GM12872 (cell line): ENCODE results near the gene CMTM3.

Source experiments
- TF ChIP-seq, protein P1 (sequence below): IDR thresholded peaks from 3 replicates; pipeline ENCODE4 v1.5.1; 2011; ENCODE audit warnings: low read depth, mild to moderate bottlenecking, low read length, moderate library complexity; ENCODE audit not compliant: insufficient read depth

The CMTM3 gene

DNA sequence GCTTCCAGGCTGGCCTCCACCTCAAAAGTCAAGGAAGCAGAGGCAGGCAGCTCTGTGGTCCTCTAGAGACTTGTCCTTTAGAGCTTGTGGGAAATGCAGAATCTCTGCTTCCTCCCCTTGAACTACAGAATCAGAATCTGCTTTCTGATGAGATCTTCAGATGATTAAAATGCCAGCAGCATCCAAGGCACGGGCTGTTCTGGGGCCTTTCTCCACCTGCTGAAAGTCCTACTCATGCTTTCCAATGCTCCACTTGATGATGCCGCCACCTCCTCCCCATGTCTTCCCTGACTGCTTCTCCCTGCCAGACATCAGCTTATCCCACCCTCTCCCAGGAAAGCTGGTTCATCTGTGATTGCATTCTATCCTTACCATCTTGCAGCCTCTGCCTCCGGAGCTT lies 33.3 kb downstream of the CMTM3 start:
- TF ChIP-seq, protein P1, sequence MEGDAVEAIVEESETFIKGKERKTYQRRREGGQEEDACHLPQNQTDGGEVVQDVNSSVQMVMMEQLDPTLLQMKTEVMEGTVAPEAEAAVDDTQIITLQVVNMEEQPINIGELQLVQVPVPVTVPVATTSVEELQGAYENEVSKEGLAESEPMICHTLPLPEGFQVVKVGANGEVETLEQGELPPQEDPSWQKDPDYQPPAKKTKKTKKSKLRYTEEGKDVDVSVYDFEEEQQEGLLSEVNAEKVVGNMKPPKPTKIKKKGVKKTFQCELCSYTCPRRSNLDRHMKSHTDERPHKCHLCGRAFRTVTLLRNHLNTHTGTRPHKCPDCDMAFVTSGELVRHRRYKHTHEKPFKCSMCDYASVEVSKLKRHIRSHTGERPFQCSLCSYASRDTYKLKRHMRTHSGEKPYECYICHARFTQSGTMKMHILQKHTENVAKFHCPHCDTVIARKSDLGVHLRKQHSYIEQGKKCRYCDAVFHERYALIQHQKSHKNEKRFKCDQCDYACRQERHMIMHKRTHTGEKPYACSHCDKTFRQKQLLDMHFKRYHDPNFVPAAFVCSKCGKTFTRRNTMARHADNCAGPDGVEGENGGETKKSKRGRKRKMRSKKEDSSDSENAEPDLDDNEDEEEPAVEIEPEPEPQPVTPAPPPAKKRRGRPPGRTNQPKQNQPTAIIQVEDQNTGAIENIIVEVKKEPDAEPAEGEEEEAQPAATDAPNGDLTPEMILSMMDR, result no peak

DNA sequence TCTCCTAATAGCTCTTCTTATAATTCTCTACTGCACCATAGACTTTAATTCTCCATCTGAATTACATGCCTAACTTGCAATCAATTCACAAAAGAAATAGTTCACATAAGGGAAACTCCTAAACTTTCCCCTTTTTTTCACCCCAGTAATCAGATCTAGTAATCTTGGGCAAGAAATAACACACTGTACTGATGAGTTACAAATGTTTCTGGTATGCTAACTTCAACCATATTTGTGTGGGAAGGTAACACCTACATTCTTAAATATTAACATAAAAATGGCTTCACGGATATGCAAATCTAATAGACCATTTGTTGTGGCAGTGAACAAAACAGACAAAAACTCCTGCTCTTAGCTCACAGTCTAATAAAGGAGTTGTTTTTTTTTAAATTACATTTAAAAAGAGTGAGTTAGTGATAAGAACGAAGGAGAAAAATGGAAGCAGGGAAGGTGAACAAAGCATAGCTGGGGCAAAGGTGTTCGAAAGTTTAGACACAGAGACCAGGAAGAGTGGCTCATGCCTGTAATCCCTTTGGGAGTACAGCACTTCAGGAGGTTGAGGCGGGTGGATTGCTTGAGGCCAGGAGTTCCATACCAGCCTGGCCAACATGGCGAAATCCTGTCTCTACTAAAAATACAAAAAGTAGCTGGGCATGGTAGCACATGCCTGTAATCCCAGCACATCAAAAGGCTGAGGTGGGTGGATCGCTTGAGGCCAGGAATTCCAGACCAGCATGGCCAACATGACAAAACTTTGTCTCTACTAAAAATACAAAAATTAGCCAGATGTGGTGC lies 34.8 kb downstream of the CMTM3 start:
- TF ChIP-seq, protein P1, result no peak

DNA sequence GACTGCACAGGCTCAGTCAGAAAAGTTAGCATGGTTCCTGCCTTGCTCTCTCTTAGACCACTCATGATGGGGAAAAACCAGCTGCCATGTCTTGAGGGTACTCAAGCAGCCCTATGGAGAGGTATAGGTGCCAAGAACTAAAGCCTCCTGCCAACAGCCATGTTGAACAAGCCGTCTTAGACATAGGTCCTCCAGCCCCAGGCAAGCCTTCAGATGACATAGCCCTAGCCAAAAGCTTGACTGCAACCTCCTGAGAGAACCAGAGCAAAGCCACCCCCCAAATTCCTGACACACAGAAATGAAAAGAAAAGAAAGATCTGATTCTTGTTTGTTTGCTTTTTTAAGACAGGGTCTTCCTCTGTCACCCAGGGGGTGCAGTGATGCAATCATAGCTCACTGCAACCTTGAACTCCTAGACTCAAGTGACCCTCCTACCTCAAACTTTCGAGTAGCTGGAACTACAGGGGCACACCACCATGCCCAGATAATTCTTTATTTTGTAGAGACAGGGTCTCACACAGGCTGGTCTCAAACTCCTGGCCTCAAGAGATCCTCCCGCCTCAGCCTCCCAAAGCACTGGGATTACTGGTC lies 36.3 kb downstream of the CMTM3 start:
- TF ChIP-seq, protein P1, result no peak

DNA sequence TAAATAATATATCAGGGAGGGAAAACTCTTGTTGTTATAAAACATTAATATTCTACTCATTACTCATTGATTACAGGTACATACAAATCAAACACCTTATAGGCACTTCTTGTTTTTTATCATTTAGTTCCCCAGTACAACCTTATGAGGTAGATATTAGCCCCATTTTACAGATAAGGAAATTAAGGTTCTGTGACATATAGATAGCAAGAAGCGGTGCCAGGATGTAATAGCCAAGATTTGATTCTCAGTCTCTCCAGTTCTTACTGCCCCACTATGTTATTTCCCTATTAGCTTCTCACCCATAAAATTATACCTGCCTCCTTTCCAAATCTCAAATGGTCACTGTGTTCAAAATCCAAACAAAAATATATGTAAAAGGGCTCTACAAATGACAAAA lies 36.9 kb downstream of the CMTM3 start:
- TF ChIP-seq, protein P1, result no peak

DNA sequence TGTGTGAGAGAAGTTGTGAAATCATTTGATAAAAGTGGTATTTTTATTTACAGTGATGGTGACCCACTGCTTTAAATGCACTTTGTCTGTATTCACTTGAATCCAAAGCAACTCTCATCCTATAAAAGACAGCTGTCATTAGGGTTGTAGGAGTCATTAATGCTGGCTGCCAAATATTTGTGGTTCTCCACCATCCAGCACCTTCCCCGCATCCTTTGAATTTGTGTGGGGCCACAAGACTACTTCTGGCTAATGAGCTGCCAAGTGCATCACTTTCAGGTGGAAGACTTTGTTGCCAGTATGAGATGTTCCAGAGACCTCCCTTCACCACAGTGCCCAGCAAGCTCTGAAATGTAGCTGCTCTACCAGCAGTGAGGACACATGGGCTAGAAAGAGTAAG lies 43.4 kb downstream of the CMTM3 start:
- TF ChIP-seq, protein P1, result no peak

DNA sequence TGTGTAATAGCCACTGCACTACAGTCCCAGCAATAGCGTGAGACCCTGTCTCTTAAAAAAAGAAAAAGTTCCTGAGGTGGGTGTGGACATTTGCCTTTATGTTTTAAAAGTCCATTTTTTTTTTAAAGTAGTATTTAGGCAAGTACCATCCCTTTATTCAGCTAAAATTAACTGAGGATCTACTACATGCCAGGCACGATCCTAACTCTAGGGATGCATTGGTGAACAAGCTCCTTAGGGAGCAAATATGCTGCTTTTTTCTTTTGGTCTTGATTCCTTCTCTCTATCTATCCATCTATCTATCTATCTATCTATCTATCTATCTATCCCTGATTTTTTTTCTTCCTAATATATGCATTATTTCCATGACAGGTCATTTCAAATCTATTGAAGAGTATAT lies 44.7 kb downstream of the CMTM3 start:
- TF ChIP-seq, protein P1, result no peak

DNA sequence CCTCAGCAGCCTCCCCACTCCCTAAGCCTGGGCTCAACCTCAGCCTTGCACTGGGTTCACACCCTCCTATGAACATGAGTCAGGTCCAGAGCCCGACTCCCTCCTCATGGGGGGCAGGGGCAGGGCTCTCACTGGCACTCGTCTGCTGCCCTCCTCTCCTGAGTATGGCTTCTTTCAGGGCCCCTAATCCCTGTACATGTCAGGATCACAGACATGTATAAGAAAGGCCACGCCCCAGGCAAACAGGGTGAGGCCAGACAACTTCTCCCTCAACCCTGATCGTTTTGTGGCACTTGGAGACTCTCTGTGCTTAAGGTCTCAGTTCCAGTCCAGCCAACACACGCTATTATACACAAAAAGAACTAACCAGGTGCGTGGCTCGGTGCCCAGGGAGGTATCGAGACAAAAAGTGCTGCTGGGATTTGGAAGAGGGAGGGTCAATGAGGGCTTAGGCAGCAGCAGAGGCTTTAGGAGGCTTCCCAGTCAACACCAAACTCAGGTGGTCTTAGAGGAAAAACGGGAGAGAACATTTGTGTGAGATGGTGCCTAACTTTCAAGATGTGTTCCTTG lies 45.2 kb downstream of the CMTM3 start:
- TF ChIP-seq, protein P1, result no peak
